HG02840 (cell line): ENCODE results near the gene HPRT1.

ENCODE experiments used
- ATAC-seq: cut with Tn5 transposase; IDR thresholded peaks from one replicate; pipeline ENCODE4 v1.9.1; 2021; ENCODE audit warnings: mild to moderate bottlenecking, moderate library complexity, moderate number of reproducible peaks; ENCODE audit not compliant: unreplicated experiment, low FRiP score

The HPRT1 gene

GRCh38 chrX:134541906-134542305, 81.9 kb downstream of the HPRT1 start:
- no peak for ATAC-seq

GRCh38 chrX:134542485-134542884, 82.5 kb downstream of the HPRT1 start:
- ATAC-seq = no peak

GRCh38 chrX:134543288-134543687, 83.3 kb downstream of the HPRT1 start:
- no peak for ATAC-seq

- no peak for ATAC-seq
Measured at GRCh38 chrX:134544135-134544512, 84.2 kb downstream of the HPRT1 start.

GRCh38 chrX:134544513-134545151, 84.7 kb downstream of the HPRT1 start:
- ATAC-seq = no peak

- no peak for ATAC-seq
Measured at GRCh38 chrX:134545510-134545909, 85.5 kb downstream of the HPRT1 start.

- no peak for ATAC-seq
Measured at GRCh38 chrX:134546187-134546586, 86.2 kb downstream of the HPRT1 start.

GRCh38 chrX:134547047-134547679, 87.2 kb downstream of the HPRT1 start:
- no peak for ATAC-seq

GRCh38 chrX:134548257-134549201, 88.6 kb downstream of the HPRT1 start:
- ATAC-seq = no peak
